KBM-7 (cell line): ENCODE data around the gene CELA1.
"Not testable (repeated sequence)": the region's sequence is repeated elsewhere in the genome, so short reads cannot be mapped to it uniquely, and the experiment has no call there.

Experiments used
- DNase-seq: peaks from one replicate; pipeline ENCODE4 v3.0.0-alpha.2; 2015
- in situ Hi-C: fragments of 300-500 bp; cut with MboI; formaldehyde crosslinking; loops from 2 replicates; pipeline ENCODE4 v1.14.3; 2020; ENCODE audit warnings: low sequenced_read_pairs, low pct_unique_long_range_greater_than_20kb, mixed read lengths

CELA1 gene

DNA sequence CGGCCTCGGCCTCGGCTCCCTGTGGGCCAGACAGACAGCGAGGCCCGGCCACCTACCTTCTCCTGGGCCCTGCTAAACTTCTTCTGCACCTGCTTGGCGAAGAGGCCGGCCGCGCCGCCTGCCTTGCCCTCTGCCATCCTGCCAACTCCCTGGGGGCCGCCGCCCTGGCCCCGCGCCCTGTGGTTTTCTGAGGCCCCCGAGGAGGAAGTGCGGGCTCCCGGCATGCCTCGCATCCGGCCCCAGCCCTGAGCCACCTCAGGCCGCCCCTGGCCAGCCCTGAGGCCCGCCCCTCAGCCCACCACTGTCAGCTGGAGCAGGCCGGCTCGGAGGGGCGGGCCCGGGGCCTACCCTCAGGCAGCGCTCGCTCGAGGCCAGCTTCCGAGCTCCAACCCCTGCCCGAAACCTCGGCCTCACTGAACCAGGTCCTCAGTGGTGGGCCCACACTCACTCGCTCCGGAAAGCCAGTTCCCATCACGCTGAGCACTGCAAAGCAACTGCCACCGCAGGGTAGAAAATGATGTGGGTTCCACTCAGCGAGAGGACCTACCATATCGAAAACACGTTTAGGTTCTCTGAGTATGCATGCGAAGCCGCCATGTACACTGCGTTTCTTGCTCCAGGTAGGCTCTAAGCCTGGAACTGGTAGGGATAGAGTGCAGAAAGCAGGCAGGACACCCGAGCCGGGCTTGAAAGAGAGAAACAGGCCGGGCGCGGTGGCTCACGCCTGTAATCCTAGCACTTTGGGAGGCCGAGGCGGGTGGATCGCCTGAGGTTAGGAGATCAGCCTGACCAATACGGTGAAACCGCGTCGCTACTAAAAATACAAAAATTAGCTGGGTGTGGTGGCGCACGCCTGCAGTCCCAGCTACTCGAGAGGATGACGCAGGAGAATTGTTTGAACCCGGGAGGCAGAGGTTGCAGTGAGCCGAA lies 22.2 kb downstream of the CELA1 start, which contains the start of gene BIN2:
Gene BIN2 (minus strand): TSS at position 209 of the 930 bp plus-strand sequence. CDS start 72 bp downstream, at position 137.
- peak; percentile 85 for DNase-seq
- in situ Hi-C loops, result no loop called here

GRCh38 chr12:51323317-51323960 lies 23.0 kb downstream of the CELA1 start:
- no peak for DNase-seq
- in situ Hi-C loops, result no loop called here

- in situ Hi-C loops, result no loop called here
- no peak for DNase-seq
These were observed 24.0 kb downstream of the CELA1 start for GRCh38 chr12:51322452-51322851.

DNA sequence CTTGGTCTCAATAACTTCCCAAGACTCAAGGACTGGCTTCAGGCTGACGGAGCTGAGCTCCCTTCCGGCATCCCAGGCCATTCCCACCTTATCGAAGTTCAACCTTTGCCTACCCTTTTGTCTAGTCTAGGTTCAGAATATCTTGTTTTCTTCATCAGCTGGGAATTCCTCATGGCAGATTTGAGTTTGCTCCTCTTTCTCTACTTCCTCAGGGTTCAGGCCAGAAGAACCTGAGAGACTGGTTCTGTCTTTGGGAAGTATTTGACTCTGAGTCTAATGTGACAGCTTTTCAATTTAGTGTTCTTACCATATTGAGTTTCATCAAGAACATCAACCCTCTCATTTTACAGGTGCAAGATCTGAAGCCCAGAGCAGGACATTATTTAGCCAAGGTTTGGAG lies 24.6 kb downstream of the CELA1 start:
- in situ Hi-C loops, result no loop called here

GRCh38 chr12:51320695-51321320 lies 25.7 kb downstream of the CELA1 start:
- in situ Hi-C loops, result no loop called here
- DNase-seq, result peak; percentile 71

More for the DNA sequence above, 24.6 kb downstream of the CELA1 start:
- no peak for DNase-seq

- DNase-seq, result no peak
- in situ Hi-C loops, result no loop called here
These were observed 26.2 kb downstream of the CELA1 start for GRCh38 chr12:51320311-51320694.

- DNase-seq, result peak; percentile 82
- in situ Hi-C loops, result no loop called here
These were observed 27.5 kb downstream of the CELA1 start for GRCh38 chr12:51318846-51319599.

- in situ Hi-C loops, DNase-seq: not testable (repeated sequence)
These were observed 28.2 kb downstream of the CELA1 start for GRCh38 chr12:51318057-51318806.

DNA sequence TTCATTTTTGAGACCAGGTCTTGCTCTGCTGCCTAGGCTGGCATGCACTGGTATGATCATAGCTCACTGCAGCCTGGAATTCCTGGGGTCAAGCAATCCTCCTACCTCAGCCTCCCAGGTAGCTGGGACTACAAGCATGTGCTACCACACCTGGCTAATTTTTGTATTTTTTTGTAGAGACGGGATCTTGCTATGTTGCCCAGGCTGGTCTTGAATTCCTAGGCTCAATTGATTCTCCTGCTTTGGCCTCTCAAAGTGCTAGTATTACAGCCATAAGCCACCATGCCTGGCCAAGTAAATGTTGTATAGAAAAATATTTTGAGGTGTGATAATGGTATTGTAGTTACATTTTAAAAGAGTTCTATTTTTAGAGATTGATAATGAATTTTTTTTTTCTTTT lies 35.1 kb downstream of the CELA1 start:
- no peak for DNase-seq
- in situ Hi-C loops, result no loop called here

- no peak for DNase-seq
- in situ Hi-C loops, result no loop called here
These were observed 38.6 kb downstream of the CELA1 start for GRCh38 chr12:51307655-51308593.

- in situ Hi-C loops, result no loop called here
These were observed 40.0 kb downstream of the CELA1 start for GRCh38 chr12:51306507-51306906.

DNA sequence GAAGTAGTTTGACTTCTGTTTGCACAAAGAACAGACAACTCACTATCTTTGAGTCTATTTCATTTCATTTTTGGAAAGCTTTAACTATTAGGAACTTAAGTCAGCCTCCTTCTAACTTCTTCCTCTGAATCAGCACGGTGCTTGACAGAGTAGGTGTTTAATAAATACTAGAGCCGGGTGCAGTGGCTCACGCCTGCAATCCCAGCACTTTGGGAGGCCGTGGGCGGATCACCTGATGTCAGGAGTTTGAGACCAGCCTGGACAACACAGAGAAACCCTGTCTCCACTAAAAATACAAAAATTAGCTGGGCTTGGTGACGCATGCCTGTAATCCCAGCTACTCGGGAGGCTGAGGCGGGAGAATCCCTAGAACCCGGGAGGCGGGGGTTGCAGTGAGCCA lies 45.7 kb downstream of the CELA1 start:
- in situ Hi-C loops, result not testable (repeated sequence)

More at GRCh38 chr12:51306507-51306906, 40.0 kb downstream of the CELA1 start:
- DNase-seq, result no peak

GRCh38 chr12:51295651-51296050 lies 50.8 kb downstream of the CELA1 start:
- in situ Hi-C loops, result no loop called here
- DNase-seq, result no peak

More for the DNA sequence above, 45.7 kb downstream of the CELA1 start:
- not testable (repeated sequence) for DNase-seq

GRCh38 chr12:51294097-51294496 lies 52.4 kb downstream of the CELA1 start:
- DNase-seq, in situ Hi-C loops: not testable (repeated sequence)

GRCh38 chr12:51293696-51294095 lies 52.8 kb downstream of the CELA1 start:
- no peak for DNase-seq
- in situ Hi-C loops, result no loop called here

DNA sequence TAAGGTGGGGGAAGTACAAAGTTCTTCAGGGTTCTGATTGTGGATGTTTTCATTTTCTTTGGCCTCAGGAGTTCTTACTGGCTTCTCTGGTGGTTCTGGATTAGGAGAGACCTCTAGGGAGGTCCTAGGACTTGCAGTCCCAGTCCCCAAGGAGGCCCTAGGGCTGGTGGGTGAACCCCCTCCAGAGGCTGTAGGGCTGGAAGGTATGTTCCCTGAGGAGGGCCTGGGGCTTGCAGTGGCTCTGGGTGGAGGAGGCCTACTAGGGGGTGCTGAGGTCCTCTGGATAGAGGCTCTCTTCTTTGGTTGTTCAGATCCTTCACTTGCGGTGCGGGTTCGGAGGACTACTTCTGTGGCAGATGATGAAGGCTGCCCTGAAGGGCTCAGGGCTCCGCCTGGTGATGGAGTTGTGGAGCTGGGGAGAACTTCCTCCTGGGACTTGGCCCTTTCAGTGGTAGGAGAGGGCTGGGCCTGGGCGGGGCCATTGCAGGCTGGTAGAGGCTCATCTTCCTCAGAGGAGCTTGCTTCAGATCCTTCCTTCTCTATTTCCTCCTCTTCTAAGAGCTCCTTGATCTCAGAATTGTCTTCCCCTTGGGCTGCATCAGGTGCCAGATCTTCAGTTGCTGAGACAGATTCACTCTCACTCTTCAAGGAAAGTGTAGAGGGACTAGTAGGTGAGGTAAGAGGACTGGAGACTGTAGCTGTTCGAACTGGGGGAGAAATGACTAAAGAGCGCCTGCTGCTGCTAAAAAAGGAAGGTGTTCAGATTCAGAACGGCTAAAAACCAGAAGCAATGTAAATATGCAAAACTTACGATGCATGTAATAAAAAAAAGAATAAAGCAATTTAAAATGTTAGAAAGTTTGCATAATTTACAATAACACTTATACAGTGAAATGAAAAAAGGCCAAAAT lies 54.6 kb downstream of the CELA1 start:
- in situ Hi-C loops, result not testable (repeated sequence)
- DNase-seq, result peak; percentile 72
